ENCODE data around the gene UBXN6. TPM values are rescaled to one million over a fixed set of nuclear protein-coding genes. Genes with fewer than 3 reads are reported as not detected.

The UBXN6 gene
- polyA plus RNA-seq, 3 donors from 2014 or later, result 4.7 to 8.3 (median 6.3) TPM

- no peak for DNase-seq
- H3K27me3 Mint-ChIP-seq (ENCODE audit: low read depth in 3 of 3), result peaks cover 0 to 1% (median 0%) of the 10 kb centered on the region in 3 donors
- H3K27ac Mint-ChIP-seq, result no peak overlapping the region
- peaks cover 0 to 9% (median 0%) of the 10 kb centered on the region in 3 donors for H3K36me3 Mint-ChIP-seq
- H3K4me1 Mint-ChIP-seq, result peaks cover 0 to 6% of the 10 kb centered on the region in 2 donors
- H3K9me3 Mint-ChIP-seq, result no peaks in the 10 kb centered on the region
- H3K4me3 Mint-ChIP-seq, result no peak overlapping the region
Observed at GRCh38 chr19:4409123-4409933, 48.3 kb downstream of the UBXN6 start.

GRCh38 chr19:4406626-4407025 is 51.0 kb downstream of the UBXN6 start:
- no peak overlapping the region for H3K4me3 Mint-ChIP-seq

GRCh38 chr19:4405977-4406376 is 51.6 kb downstream of the UBXN6 start:
- H3K36me3 Mint-ChIP-seq, result peaks cover 0 to 6% (median 0%) of the 10 kb centered on the region in 3 donors
- H3K27ac Mint-ChIP-seq, result no peak overlapping the region
- no peak for DNase-seq
- H3K27me3 Mint-ChIP-seq (ENCODE audit: low read depth in 3 of 3), result peaks cover 5 to 8% (median 8%) of the 10 kb centered on the region in 3 donors
- no peaks in the 10 kb centered on the region for H3K9me3 Mint-ChIP-seq
- no peak overlapping the region for H3K4me3 Mint-ChIP-seq
- peaks cover 24 to 36% of the 10 kb centered on the region in 2 donors for H3K4me1 Mint-ChIP-seq

More at GRCh38 chr19:4406626-4407025, 51.0 kb downstream of the UBXN6 start:
- Mint-ChIP-seq H3K9me3 (no peaks in the 10 kb centered on the region), H3K4me1 (peaks cover 18 to 30% of the 10 kb centered on the region in 2 donors), H3K27ac (no peak overlapping the region), H3K27me3 (ENCODE audit: low read depth in 3 of 3) (peaks cover 3 to 6% (median 5%) of the 10 kb centered on the region in 3 donors), H3K36me3 (peaks cover 0 to 6% (median 0%) of the 10 kb centered on the region in 3 donors)
- no peak for DNase-seq

- Mint-ChIP-seq H3K4me3 (peak overlapping the region; percentile 81 to 88 (median 83)), H3K9me3 (no peaks in the 10 kb centered on the region), H3K36me3 (no peaks in the 10 kb centered on the region), H3K4me1 (peaks cover 45 to 60% of the 10 kb centered on the region in 2 donors), H3K27me3 (ENCODE audit: low read depth in 3 of 3) (peaks cover 10 to 13% (median 12%) of the 10 kb centered on the region in 3 donors), H3K27ac (peak overlapping the region; percentile 79 to 99 (median 86))
- DNase-seq, result no peak
Observed at GRCh38 chr19:4403005-4403761, 54.4 kb downstream of the UBXN6 start.

GRCh38 chr19:4402171-4403004 is 55.2 kb downstream of the UBXN6 start, which contains the start of gene CHAF1A:
CHAF1A (plus strand) TSS chr19:4402640; CDS start chr19:4402763, 123 bp downstream.
- H3K36me3 Mint-ChIP-seq, result no peaks in the 10 kb centered on the region
- peaks cover 10 to 13% (median 12%) of the 10 kb centered on the region in 3 donors for H3K27me3 Mint-ChIP-seq (ENCODE audit: low read depth in 3 of 3)
- peak within 1 kb of the TSS; percentile 99 to 100 (median 99) for H3K27ac Mint-ChIP-seq
- peak within 1 kb of the TSS; percentile 87 to 97 (median 90) for H3K4me3 Mint-ChIP-seq
- no peaks in the 10 kb centered on the region for H3K9me3 Mint-ChIP-seq
- peaks cover 47 to 64% of the 10 kb centered on the region in 2 donors for H3K4me1 Mint-ChIP-seq
- DNase-seq, result peak; percentile 98 to 99 (median 99)

- H3K27ac Mint-ChIP-seq, result peak overlapping the region; percentile 99 to 100 (median 99)
Observed at GRCh38 chr19:4401769-4402170, 55.8 kb downstream of the UBXN6 start.

GRCh38 chr19:4400135-4400936 is 57.3 kb downstream of the UBXN6 start, which contains the start of gene SH3GL1:
SH3GL1 (minus strand) TSS chr19:4400547; CDS start chr19:4400368, 179 bp downstream.
- no peaks in the 10 kb centered on the region for H3K36me3 Mint-ChIP-seq
- peak; percentile 89 to 93 (median 93) for DNase-seq
- H3K9me3 Mint-ChIP-seq, result no peaks in the 10 kb centered on the region
- H3K27me3 Mint-ChIP-seq (ENCODE audit: low read depth in 3 of 3), result peaks cover 10 to 13% (median 12%) of the 10 kb centered on the region in 3 donors
- peaks cover 56 to 76% of the 10 kb centered on the region in 2 donors for H3K4me1 Mint-ChIP-seq
- peak within 1 kb of the TSS; percentile 99 to 100 (median 99) for H3K27ac Mint-ChIP-seq
- H3K4me3 Mint-ChIP-seq, result peak within 1 kb of the TSS; percentile 87 to 97 (median 90)

More at GRCh38 chr19:4401769-4402170, 55.8 kb downstream of the UBXN6 start:
- H3K4me3 Mint-ChIP-seq, result peak overlapping the region; percentile 87 to 97 (median 90)
- peaks cover 10 to 13% (median 12%) of the 10 kb centered on the region in 3 donors for H3K27me3 Mint-ChIP-seq (ENCODE audit: low read depth in 3 of 3)
- H3K36me3 Mint-ChIP-seq, result no peaks in the 10 kb centered on the region
- H3K9me3 Mint-ChIP-seq, result no peaks in the 10 kb centered on the region
- no peak for DNase-seq
- H3K4me1 Mint-ChIP-seq, result peaks cover 52 to 70% of the 10 kb centered on the region in 2 donors

- peaks cover 56 to 80% of the 10 kb centered on the region in 2 donors for H3K4me1 Mint-ChIP-seq
- H3K27ac Mint-ChIP-seq, result peak overlapping the region; percentile 80 to 92 (median 86)
- DNase-seq, result peak in 1 of 3 donors; percentile 4
- H3K36me3 Mint-ChIP-seq, result no peaks in the 10 kb centered on the region
- H3K9me3 Mint-ChIP-seq, result no peaks in the 10 kb centered on the region
- peaks cover 10 to 13% (median 12%) of the 10 kb centered on the region in 3 donors for H3K27me3 Mint-ChIP-seq (ENCODE audit: low read depth in 3 of 3)
- peak overlapping the region; percentile 83 to 87 (median 87) for H3K4me3 Mint-ChIP-seq
Observed at GRCh38 chr19:4399812-4400134, 57.8 kb downstream of the UBXN6 start.

GRCh38 chr19:4396949-4397783 is 60.4 kb downstream of the UBXN6 start:
- Mint-ChIP-seq H3K4me1 (peaks cover 57 to 74% of the 10 kb centered on the region in 2 donors), H3K4me3 (peak overlapping the region in 2 of 5 donors; percentile 0 to 59), H3K9me3 (no peaks in the 10 kb centered on the region), H3K36me3 (no peaks in the 10 kb centered on the region), H3K27me3 (ENCODE audit: low read depth in 3 of 3) (peaks cover 5 to 11% (median 10%) of the 10 kb centered on the region in 3 donors), H3K27ac (peak overlapping the region in 3 of 6 donors; percentile 10 to 79 (median 55))
- no peak for DNase-seq
